Measurements from ENCODE around the gene MYL6. TPM values are rescaled to one million over a fixed set of nuclear protein-coding genes. Genes with fewer than 3 reads are reported as not detected.

MYL6 gene
- polyA plus RNA-seq, 1 donor from 2014 or later, result 3,234 TPM

DNA sequence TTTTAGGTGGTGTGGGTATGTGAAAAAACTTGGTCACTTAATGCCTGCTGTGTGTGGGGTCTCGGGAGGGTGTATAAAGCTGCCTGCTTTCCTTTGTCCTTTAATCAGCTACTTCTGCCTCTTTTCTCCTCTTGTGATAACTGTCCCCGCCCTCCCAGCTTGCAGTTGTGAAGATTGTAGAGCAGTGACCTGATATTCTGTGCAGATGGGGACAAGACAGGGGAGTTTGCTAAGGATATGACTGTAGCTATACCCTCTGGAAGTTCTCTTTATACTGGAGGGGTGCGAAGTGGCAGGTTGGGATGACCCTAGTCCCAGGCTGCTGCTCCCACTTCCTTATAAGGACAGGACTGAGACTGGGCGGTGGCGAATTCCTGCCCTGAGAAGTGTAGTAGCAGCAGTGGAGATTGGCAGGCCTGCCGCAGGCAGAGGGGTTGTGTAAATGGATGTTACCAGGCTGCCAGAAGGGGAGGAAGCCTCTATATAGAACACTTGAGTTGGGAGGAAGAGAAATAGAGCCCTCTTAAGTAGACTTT, 835 bp downstream of the MYL6 start:
- Histone ChIP-seq H3K4me2 (ENCODE audit: low read length) (peak overlapping the region; percentile 97), H3K79me2 (replicated peaks; ENCODE audit: insufficient read depth, low read length) (peaks cover 27% of the 10 kb centered on the region), H3K9me2 (ENCODE audit: insufficient read depth, low read length) (no peaks in the 10 kb centered on the region), H3K4me3 (ENCODE audit: low read length) (peak overlapping the region; percentile 79), H4K20me1 (ENCODE audit: insufficient read depth) (peaks cover 5% of the 10 kb centered on the region), H3K27ac (ENCODE audit: low read length) (peak overlapping the region; percentile 95), H3K27me3 (ENCODE audit: insufficient read depth, low read depth, low read length) (no peaks in the 10 kb centered on the region), H3F3A (ENCODE audit: insufficient read depth, low read length, poor library complexity, severe bottlenecking) (peaks cover 5% of the 10 kb centered on the region), H3K36me3 (ENCODE audit: insufficient read depth, low read length) (peaks cover 13% of the 10 kb centered on the region), H3K9ac (ENCODE audit: low read length) (peak overlapping the region; percentile 97), H3K9me3 (ENCODE audit: low read length) (no peaks in the 10 kb centered on the region), H2AFZ (ENCODE audit: low read depth, low read length) (no peak overlapping the region)
- TF ChIP-seq, protein P1, sequence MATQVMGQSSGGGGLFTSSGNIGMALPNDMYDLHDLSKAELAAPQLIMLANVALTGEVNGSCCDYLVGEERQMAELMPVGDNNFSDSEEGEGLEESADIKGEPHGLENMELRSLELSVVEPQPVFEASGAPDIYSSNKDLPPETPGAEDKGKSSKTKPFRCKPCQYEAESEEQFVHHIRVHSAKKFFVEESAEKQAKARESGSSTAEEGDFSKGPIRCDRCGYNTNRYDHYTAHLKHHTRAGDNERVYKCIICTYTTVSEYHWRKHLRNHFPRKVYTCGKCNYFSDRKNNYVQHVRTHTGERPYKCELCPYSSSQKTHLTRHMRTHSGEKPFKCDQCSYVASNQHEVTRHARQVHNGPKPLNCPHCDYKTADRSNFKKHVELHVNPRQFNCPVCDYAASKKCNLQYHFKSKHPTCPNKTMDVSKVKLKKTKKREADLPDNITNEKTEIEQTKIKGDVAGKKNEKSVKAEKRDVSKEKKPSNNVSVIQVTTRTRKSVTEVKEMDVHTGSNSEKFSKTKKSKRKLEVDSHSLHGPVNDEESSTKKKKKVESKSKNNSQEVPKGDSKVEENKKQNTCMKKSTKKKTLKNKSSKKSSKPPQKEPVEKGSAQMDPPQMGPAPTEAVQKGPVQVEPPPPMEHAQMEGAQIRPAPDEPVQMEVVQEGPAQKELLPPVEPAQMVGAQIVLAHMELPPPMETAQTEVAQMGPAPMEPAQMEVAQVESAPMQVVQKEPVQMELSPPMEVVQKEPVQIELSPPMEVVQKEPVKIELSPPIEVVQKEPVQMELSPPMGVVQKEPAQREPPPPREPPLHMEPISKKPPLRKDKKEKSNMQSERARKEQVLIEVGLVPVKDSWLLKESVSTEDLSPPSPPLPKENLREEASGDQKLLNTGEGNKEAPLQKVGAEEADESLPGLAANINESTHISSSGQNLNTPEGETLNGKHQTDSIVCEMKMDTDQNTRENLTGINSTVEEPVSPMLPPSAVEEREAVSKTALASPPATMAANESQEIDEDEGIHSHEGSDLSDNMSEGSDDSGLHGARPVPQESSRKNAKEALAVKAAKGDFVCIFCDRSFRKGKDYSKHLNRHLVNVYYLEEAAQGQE (IDR thresholded peaks at IDR 0.05; ENCODE audit: borderline replicate concordance), result no peak
- TF ChIP-seq EZH2 (IDR thresholded peaks at IDR 0.05; ENCODE audit: borderline replicate concordance, insufficient read depth, low read length, poor library complexity, severe bottlenecking), result no peak
- TF ChIP-seq TAF1 (IDR thresholded peaks at IDR 0.05; ENCODE audit: low read depth), result peak; percentile 56
- peak; percentile 57 for TF ChIP-seq POLR2AphosphoS5 (IDR thresholded peaks at IDR 0.05)
- no peak for TF ChIP-seq SMC3 (conservative IDR thresholded peaks at IDR 0.05; ENCODE audit: poor library complexity)
- TF ChIP-seq MXI1 (conservative IDR thresholded peaks at IDR 0.05; ENCODE audit: poor library complexity, severe bottlenecking), result no peak
- peak; percentile 10 for TF ChIP-seq RAD21 (conservative IDR thresholded peaks at IDR 0.05)
- no peak for TF ChIP-seq EP300 (conservative IDR thresholded peaks at IDR 0.05; ENCODE audit: poor library complexity, severe bottlenecking)
- TF ChIP-seq, protein P2, sequence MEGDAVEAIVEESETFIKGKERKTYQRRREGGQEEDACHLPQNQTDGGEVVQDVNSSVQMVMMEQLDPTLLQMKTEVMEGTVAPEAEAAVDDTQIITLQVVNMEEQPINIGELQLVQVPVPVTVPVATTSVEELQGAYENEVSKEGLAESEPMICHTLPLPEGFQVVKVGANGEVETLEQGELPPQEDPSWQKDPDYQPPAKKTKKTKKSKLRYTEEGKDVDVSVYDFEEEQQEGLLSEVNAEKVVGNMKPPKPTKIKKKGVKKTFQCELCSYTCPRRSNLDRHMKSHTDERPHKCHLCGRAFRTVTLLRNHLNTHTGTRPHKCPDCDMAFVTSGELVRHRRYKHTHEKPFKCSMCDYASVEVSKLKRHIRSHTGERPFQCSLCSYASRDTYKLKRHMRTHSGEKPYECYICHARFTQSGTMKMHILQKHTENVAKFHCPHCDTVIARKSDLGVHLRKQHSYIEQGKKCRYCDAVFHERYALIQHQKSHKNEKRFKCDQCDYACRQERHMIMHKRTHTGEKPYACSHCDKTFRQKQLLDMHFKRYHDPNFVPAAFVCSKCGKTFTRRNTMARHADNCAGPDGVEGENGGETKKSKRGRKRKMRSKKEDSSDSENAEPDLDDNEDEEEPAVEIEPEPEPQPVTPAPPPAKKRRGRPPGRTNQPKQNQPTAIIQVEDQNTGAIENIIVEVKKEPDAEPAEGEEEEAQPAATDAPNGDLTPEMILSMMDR (IDR thresholded peaks at IDR 0.05; ENCODE audit: poor library complexity, severe bottlenecking), result no peak

DNA sequence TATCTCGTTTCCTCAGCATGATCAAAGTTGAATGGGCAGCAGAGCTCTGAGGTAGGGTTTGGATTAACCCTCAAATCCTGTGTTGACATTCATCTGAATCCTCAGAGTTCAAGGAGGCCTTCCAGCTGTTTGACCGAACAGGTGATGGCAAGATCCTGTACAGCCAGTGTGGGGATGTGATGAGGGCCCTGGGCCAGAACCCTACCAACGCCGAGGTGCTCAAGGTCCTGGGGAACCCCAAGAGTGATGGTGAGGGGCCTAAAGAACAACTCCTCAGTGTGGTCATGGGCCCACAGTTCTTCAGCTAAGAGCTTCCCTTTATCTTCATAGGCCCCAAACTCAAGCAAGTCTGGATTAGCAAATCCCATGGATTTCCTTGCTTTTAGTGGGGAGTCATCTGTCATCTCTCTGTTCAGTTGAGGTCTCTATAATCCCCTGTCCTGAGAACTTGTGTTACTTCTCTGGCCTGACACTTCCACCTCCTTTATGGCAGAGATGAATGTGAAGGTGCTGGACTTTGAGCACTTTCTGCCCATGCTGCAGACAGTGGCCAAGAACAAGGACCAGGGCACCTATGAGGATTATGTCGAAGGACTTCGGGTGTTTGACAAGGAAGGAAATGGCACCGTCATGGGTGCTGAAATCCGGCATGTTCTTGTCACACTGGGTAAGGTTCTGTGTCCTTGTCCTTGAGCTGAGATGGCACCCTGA, 1.5 kb downstream of the MYL6 start:
- H3K27ac ChIP-seq (ENCODE audit: low read length), result peak overlapping the region; percentile 95
- H3K27me3 ChIP-seq (ENCODE audit: insufficient read depth, low read depth, low read length), result no peaks in the 10 kb centered on the region
- H3K9ac ChIP-seq (ENCODE audit: low read length), result peak overlapping the region; percentile 97
- peaks cover 26% of the 10 kb centered on the region for H3K79me2 ChIP-seq (replicated peaks; ENCODE audit: insufficient read depth, low read length)
- H4K20me1 ChIP-seq (ENCODE audit: insufficient read depth), result peaks cover 5% of the 10 kb centered on the region
- H3K4me2 ChIP-seq (ENCODE audit: low read length), result peak overlapping the region; percentile 97
- H3F3A ChIP-seq (ENCODE audit: insufficient read depth, low read length, poor library complexity, severe bottlenecking), result peaks cover 5% of the 10 kb centered on the region
- no peak overlapping the region for H2AFZ ChIP-seq (ENCODE audit: low read depth, low read length)
- H3K9me3 ChIP-seq (ENCODE audit: low read length), result no peaks in the 10 kb centered on the region
- no peak for TF ChIP-seq TAF1 (IDR thresholded peaks at IDR 0.05; ENCODE audit: low read depth)
- TF ChIP-seq RAD21 (conservative IDR thresholded peaks at IDR 0.05), result no peak
- TF ChIP-seq MXI1 (conservative IDR thresholded peaks at IDR 0.05; ENCODE audit: poor library complexity, severe bottlenecking), result no peak
- TF ChIP-seq SMC3 (conservative IDR thresholded peaks at IDR 0.05; ENCODE audit: poor library complexity), result no peak
- TF ChIP-seq, protein P2 (IDR thresholded peaks at IDR 0.05; ENCODE audit: poor library complexity, severe bottlenecking), result no peak
- no peak for TF ChIP-seq POLR2AphosphoS5 (IDR thresholded peaks at IDR 0.05)
- H3K9me2 ChIP-seq (ENCODE audit: insufficient read depth, low read length), result no peaks in the 10 kb centered on the region
- H3K36me3 ChIP-seq (ENCODE audit: insufficient read depth, low read length), result peaks cover 13% of the 10 kb centered on the region
- peak overlapping the region; percentile 79 for H3K4me3 ChIP-seq (ENCODE audit: low read length)
